Keratinocyte (primary cell): ENCODE results near the gene JAG2. TPM values are rescaled to one million over a fixed set of nuclear protein-coding genes. Genes with fewer than 3 reads are reported as not detected.
A peak's percentile ranks its signal among the peaks of the same experiment; 100 is the strongest.

Experiments
- DNase-seq: peaks from one replicate; pipeline ENCODE4 v3.0.0-alpha.2; 2011; ENCODE audit warnings: low read depth, missing footprints, low spot score
- FAIRE-seq: peaks from 2 replicates; lab custom pipeline; 2011; peaks lifted over from hg19 to GRCh38; lab: Jason Lieb, UNC
- H2AFZ ChIP-seq: 2 replicates; pipeline ENCODE4 v1.6.0; 2012; ENCODE audit warnings: low read length, control low read depth, inconsistent platforms; ENCODE audit not compliant: control insufficient read depth
- H3K27ac ChIP-seq: 2 replicates; pipeline ENCODE4 v1.5.1; 2011; ENCODE audit warnings: low read length; ENCODE audit not compliant: control insufficient read depth, insufficient read depth
- H3K27me3 ChIP-seq: 3 replicates; pipeline ENCODE4 v1.6.0; 2011; ENCODE audit warnings: low read length; ENCODE audit not compliant: control insufficient read depth, insufficient read depth; ENCODE audit errors: extremely low read depth
- H3K36me3 ChIP-seq, 2 experiments: 2 replicates in 1 of 2; 3 replicates in 1 of 2; pipeline ENCODE4 v1.5.1; 2011; ENCODE audit warnings: low read length in 2 of 2, mild to moderate bottlenecking in 1 of 2; ENCODE audit not compliant: control insufficient read depth in 2 of 2, insufficient read depth in 2 of 2; ENCODE audit errors: extremely low read depth in 1 of 2
- H3K4me1 ChIP-seq: 3 replicates; pipeline ENCODE4 v1.5.1; 2011; ENCODE audit warnings: low read length; ENCODE audit not compliant: control insufficient read depth, insufficient read depth; ENCODE audit errors: extremely low read depth
- H3K4me2 ChIP-seq: 3 replicates; pipeline ENCODE4 v1.6.0; 2011; ENCODE audit warnings: low read depth, low read length; ENCODE audit not compliant: control insufficient read depth, insufficient read depth; ENCODE audit errors: extremely low read depth
- H3K4me3 ChIP-seq, 3 experiments: fragments of 200-600 bp in 1 of 3; sonication (generic) in 1 of 3; 2 replicates in 2 of 3; 3 replicates in 1 of 3; pipeline ENCODE4 v1.5.1; 2011 to 2016; ENCODE audit warnings: low read length in 3 of 3, mild to moderate bottlenecking in 3 of 3, control low read depth in 2 of 3, inconsistent platforms in 1 of 3, low read depth in 1 of 3, mixed read lengths in 1 of 3, mixed run types in 1 of 3, moderate library complexity in 1 of 3; ENCODE audit not compliant: control insufficient read depth in 2 of 3, insufficient read depth in 2 of 3; ENCODE audit errors: extremely low read depth in 1 of 3
- H3K79me2 ChIP-seq: 2 replicates; pipeline ENCODE4 v1.6.0; 2012; ENCODE audit warnings: low read length; ENCODE audit not compliant: control insufficient read depth, insufficient read depth
- H3K9ac ChIP-seq: 3 replicates; pipeline ENCODE4 v1.6.0; 2011; ENCODE audit warnings: low read length; ENCODE audit not compliant: control insufficient read depth, insufficient read depth; ENCODE audit errors: extremely low read depth
- H3K9me1 ChIP-seq: 3 replicates; pipeline ENCODE4 v1.6.0; 2011; ENCODE audit warnings: low read length; ENCODE audit not compliant: control insufficient read depth, insufficient read depth; ENCODE audit errors: extremely low read depth
- H3K9me3 ChIP-seq: 2 replicates; pipeline ENCODE4 v1.5.1; 2012; ENCODE audit warnings: low read depth, low read length; ENCODE audit not compliant: control insufficient read depth
- H4K20me1 ChIP-seq: 3 replicates; pipeline ENCODE4 v1.6.0; 2011; ENCODE audit warnings: low read length; ENCODE audit not compliant: control insufficient read depth, insufficient read depth; ENCODE audit errors: extremely low read depth
- EZH2 ChIP-seq: IDR thresholded peaks from one replicate; pipeline ENCODE4 v1.6.1; 2012; ENCODE audit warnings: inconsistent platforms, mild to moderate bottlenecking, low read length, moderate library complexity
- dilution Hi-C: fragments of 300-500 bp; cut with MboI; formaldehyde crosslinking; loops from one replicate; pipeline ENCODE4 v1.7.0; 2020; ENCODE audit warnings: low sequenced_read_pairs; ENCODE audit not compliant: extremely low pct_ligation_motif_present
- polyA plus RNA-seq, 5 experiments: library from polyadenylated mRNA; depleted of rRNA in 3 of 5; stranded (reverse) in 3 of 5; stranded (forward) in 1 of 5; unstranded in 1 of 5; fragments of >200 nt; gene quantifications; 1 replicate in 1 of 5; 2 replicates in 3 of 5; 3 replicates in 1 of 5; pipeline versions ENCODE4 v1.2.1 to v1.2.3, GENCODE V29; 2011 to 2012; ENCODE audit warnings: missing spikeins in 2 of 5, low read depth in 1 of 5, low replicate concordance in 1 of 5
- TF ChIP-seq, protein P1 (sequence below), 3 experiments: IDR thresholded peaks in 1 of 3; conservative IDR thresholded peaks in 1 of 3; optimal IDR thresholded peaks in 1 of 3; 2 replicates in 2 of 3; 3 replicates in 1 of 3; pipeline versions ENCODE3 to v1.5.1; 2011; ENCODE audit warnings: low read length in 3 of 3, mild to moderate bottlenecking in 3 of 3, moderate library complexity in 2 of 3, control low read depth in 1 of 3, inconsistent platforms in 1 of 3; ENCODE audit not compliant: insufficient read depth in 2 of 3; ENCODE audit errors: extremely low read depth in 1 of 3

The JAG2 gene
- polyA plus RNA-seq, 1 donor (not counting 4 experiments of a cell fraction or from before 2014, with no cell fraction given): 28.3 TPM

DNA sequence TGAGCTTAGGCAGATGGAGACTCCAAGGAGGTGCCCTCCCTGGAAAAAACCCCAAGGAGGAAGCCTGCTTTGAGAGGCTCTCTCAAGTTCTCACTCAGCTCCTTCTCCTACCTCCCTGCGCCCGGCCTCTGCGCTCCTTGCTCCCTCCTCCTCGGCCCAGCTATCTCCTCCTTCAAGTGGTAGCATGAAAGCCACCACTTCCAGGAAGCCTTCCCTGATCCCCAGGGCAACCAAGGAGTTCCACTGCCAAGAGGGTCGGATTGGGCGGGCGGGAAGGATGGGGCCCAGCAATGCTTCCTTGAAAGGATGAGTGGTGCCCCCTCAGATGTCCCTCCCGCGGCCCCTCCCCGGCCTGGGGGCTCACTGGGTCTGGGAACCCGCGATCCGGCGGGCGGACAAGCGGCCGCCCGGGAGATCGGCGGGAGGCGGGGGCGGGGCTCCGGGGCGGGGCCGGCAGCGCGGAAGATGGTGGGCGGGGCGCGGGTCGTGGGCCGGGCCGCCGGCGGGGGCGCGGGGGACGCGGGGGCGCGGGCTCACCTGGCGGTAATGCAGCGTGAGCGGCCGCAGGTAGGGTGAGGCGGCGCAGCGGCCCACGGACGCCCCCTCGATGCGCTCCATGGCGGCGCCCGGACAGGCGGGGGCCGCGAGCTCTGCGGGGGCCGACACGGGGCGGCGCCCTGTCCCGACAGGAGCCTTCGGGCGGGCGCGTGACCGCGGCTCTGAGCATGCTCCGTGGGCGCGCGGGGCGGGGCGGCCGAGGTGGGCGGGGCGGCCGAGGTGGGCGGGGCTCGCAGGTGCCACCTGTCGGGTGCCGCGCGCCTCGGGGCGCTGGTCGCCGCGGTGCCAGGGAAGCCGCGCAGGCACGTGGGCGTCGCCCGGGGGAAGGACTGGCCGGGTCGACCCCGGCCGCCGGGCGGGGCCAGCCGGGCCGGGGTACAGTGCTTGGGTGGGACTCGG is 12.3 kb upstream of the JAG2 start, which contains the start of gene NUDT14:
TSS of gene NUDT14 (minus strand) at position 721 of the 957 bp plus-strand sequence. CDS start at position 618, 103 bp downstream.
- dilution Hi-C loops: no loop called here
- Histone ChIP-seq H3K36me3 (no peaks in the 10 kb centered on the region), H4K20me1 (no peaks in the 10 kb centered on the region), H3K4me2 (peak within 1 kb of the TSS; percentile 85), H3K27ac (no peak within 1 kb of the TSS), H3K9me3 (no peaks in the 10 kb centered on the region), H3K9me1 (no peaks in the 10 kb centered on the region), H3K4me3 (peak within 1 kb of the TSS; percentile 53 to 76 (median 64)), H3K4me1 (peaks cover 22% of the 10 kb centered on the region), H3K79me2 (no peaks in the 10 kb centered on the region), H2AFZ (no peak within 1 kb of the TSS), H3K27me3 (no peaks in the 10 kb centered on the region), H3K9ac (peak within 1 kb of the TSS; percentile 50)
- no peak for FAIRE-seq
- no peak for TF ChIP-seq EZH2
- TF ChIP-seq, protein P1, sequence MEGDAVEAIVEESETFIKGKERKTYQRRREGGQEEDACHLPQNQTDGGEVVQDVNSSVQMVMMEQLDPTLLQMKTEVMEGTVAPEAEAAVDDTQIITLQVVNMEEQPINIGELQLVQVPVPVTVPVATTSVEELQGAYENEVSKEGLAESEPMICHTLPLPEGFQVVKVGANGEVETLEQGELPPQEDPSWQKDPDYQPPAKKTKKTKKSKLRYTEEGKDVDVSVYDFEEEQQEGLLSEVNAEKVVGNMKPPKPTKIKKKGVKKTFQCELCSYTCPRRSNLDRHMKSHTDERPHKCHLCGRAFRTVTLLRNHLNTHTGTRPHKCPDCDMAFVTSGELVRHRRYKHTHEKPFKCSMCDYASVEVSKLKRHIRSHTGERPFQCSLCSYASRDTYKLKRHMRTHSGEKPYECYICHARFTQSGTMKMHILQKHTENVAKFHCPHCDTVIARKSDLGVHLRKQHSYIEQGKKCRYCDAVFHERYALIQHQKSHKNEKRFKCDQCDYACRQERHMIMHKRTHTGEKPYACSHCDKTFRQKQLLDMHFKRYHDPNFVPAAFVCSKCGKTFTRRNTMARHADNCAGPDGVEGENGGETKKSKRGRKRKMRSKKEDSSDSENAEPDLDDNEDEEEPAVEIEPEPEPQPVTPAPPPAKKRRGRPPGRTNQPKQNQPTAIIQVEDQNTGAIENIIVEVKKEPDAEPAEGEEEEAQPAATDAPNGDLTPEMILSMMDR (optimal IDR thresholded peaks at IDR 0.05 in 1 of 3, IDR thresholded peaks at IDR 0.05 in 1 of 3, conservative IDR thresholded peaks at IDR 0.05 in 1 of 3; ENCODE audit: extremely low read depth in 1 of 3, insufficient read depth in 2 of 3, low read length in 3 of 3): no peak
- no peak for DNase-seq

DNA sequence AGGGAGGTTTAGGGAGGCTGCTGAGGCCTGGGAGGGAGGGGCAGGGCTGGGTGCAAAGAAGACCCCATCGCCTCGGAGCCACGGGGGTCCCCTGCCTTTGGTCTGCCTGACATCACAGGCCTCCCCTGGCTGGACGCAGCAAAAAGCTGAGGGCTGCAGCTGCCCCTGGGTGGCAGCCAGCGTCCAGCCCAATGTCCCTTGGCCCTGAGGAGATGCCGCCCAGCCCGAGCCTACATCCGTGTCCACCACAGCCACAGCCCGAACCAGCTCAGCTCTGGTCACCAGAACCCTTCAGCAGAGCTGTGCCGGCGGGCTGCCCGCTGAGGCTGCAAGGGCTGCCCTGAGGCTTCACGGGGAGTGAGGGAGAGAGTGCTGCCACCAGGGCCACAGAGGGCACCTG is 10.6 kb upstream of the JAG2 start:
- DNase-seq (no peak), FAIRE-seq (no peak)
- Histone ChIP-seq H3K27me3 (no peaks in the 10 kb centered on the region), H2AFZ (no peak overlapping the region), H4K20me1 (no peaks in the 10 kb centered on the region), H3K9me1 (no peaks in the 10 kb centered on the region), H3K9ac (no peak overlapping the region), H3K9me3 (no peaks in the 10 kb centered on the region), H3K36me3 (no peaks in the 10 kb centered on the region), H3K27ac (no peak overlapping the region), H3K4me2 (no peak overlapping the region), H3K4me1 (peaks cover 34% of the 10 kb centered on the region), H3K4me3 (no peak overlapping the region), H3K79me2 (no peaks in the 10 kb centered on the region)
- TF ChIP-seq, protein P1 (optimal IDR thresholded peaks at IDR 0.05 in 1 of 3, IDR thresholded peaks at IDR 0.05 in 1 of 3, conservative IDR thresholded peaks at IDR 0.05 in 1 of 3; ENCODE audit: extremely low read depth in 1 of 3, insufficient read depth in 2 of 3, low read length in 3 of 3): no peak
- no peak for TF ChIP-seq EZH2
- dilution Hi-C loops: no loop called here
